Activated CD4-positive, alpha-beta memory T cell treated with anti-CD3 and anti-CD28 coated beads, Interleukin-2, amount 10 ng/mL, durations not matched to agents 7 days and 5 days (primary cell): ENCODE measurements around the gene TFEC. TPM values are rescaled to one million over a fixed set of nuclear protein-coding genes. Genes with fewer than 3 reads are reported as not detected.
"Not testable (repeated sequence)": the region's sequence is repeated elsewhere in the genome, so short reads cannot be mapped to it uniquely, and the experiment has no call there.

Experiments
- CTCF ChIA-PET: fragments of 350-600 bp; sonication (Branson Sonifier 250); formaldehyde crosslinking; loops from one replicate; lab custom pipeline; 2021; ENCODE audit warnings: antibody characterized with exemption, inconsistent platforms; lab: Charles Lee
- POLR2A ChIA-PET: fragments of 350-600 bp; sonication (Branson Sonifier 250); formaldehyde crosslinking; loops from one replicate; lab custom pipeline; 2021; ENCODE audit warnings: antibody characterized with exemption; lab: Charles Lee
- DNase-seq: peaks from one replicate; pipeline ENCODE4 v3.0.0-alpha.2; 2020
- H3K27ac Mint-ChIP-seq: one replicate; pipeline ENCODE4 v1.8.0; 2021; ENCODE audit warnings: mild to moderate bottlenecking, mixed read lengths
- H3K27me3 Mint-ChIP-seq: one replicate; pipeline ENCODE4 v1.8.0; 2021; ENCODE audit warnings: mixed read lengths
- H3K36me3 Mint-ChIP-seq: one replicate; pipeline ENCODE4 v1.8.0; 2021; ENCODE audit warnings: low read depth, mixed read lengths
- H3K4me1 Mint-ChIP-seq: one replicate; pipeline ENCODE4 v1.8.0; 2021; ENCODE audit warnings: mixed read lengths
- H3K4me3 Mint-ChIP-seq: one replicate; pipeline ENCODE4 v1.8.0; 2021; ENCODE audit warnings: mild to moderate bottlenecking, mixed read lengths
- H3K9me3 Mint-ChIP-seq: one replicate; pipeline ENCODE4 v1.8.0; 2021; ENCODE audit warnings: mixed read lengths
- total RNA-seq, 2 experiments: library from RNA; stranded (reverse); gene quantifications; one replicate each; pipeline ENCODE4 v1.2.3, GENCODE V29; 2021

Gene TFEC, protein sequence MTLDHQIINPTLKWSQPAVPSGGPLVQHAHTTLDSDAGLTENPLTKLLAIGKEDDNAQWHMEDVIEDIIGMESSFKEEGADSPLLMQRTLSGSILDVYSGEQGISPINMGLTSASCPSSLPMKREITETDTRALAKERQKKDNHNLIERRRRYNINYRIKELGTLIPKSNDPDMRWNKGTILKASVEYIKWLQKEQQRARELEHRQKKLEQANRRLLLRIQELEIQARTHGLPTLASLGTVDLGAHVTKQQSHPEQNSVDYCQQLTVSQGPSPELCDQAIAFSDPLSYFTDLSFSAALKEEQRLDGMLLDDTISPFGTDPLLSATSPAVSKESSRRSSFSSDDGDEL
- total RNA-seq: under 1 TPM; 0.05 to 0.28 TPM

DNA sequence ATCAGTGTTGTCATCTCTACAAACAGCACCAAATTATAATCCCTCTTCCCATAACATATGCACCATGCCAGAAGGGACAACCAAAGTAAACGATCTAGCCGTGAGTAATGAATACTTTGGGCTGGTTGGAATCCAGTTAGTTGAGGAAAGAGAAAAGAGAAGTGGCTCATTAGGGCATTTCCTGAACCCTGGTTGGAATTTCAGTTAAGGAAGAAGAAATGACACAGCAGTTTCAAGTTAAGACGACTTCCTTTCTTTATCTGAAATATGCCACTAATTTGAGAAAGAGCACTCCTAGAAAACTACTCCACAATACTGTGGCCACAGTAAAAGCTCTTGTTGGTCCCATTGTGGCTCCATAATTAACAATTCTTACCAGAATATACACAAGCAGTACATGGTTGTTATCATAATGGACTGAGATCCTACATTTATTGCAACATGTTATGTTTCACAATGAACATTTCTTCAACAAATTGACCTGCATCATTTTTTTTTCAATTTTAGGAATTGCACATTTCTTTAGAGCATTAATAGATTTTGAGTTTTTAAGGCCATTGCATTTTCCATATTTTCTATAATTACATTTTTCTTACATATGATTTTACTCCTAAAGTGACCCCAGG is at the start of gene TFEC:
Gene TFEC, minus strand, starts transcription at position 113 of the 626 bp plus-strand sequence. CDS start 46,322 bp downstream, outside the sequence.
- CTCF ChIA-PET: no interaction called here
- POLR2A ChIA-PET: no interaction called here
- Mint-ChIP-seq H3K27ac (no peak within 1 kb of the TSS), H3K36me3 (no peaks in the 10 kb centered on the region), H3K9me3 (no peaks in the 10 kb centered on the region), H3K4me1 (no peaks in the 10 kb centered on the region), H3K4me3 (no peak within 1 kb of the TSS), H3K27me3 (peaks cover 13% of the 10 kb centered on the region)
- DNase-seq: no peak

DNA sequence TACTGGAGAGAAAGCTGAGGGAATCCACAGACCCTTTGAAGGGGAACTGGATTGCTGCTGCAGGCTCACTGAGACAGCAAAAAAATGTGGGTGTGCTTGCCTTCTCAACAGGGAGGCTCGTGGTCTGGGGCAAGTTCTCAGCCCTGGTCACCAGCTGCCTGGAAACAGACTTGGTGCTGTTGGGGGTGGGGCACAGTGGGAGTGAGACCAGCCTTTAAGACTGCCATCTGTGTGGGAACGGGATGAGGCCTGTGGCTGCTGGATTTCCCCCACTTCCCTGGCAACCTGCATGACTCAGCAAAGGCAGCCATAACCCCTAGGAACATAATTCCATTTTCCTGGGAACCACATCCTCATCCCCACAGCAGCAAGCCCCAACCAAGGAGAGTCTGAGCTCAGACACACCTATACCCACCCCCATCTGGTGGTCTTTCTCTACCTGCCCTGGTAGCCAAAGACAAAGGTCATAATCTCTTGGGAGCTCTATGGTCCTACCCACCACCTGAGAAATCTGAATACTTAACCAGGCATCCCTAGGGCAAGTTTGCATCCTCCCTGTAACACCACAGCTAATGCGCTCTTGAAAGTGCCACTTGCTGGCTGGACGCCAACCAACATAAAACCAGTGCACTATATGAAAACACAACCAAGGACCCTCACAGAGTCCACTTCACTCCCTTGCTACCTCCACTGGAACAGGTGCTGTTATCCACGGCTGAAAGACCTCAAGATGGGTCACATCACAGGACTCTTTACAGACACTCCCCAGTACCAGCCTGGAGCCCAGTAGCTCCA is 45.0 kb upstream of the TFEC start:
- H3K27ac Mint-ChIP-seq: no peak overlapping the region
- no peak for DNase-seq
- ChIA-PET CTCF (no interaction called here), POLR2A (no interaction called here)
- H3K4me3 Mint-ChIP-seq: no peak overlapping the region
- no peaks in the 10 kb centered on the region for H3K27me3 Mint-ChIP-seq
- no peaks in the 10 kb centered on the region for H3K4me1 Mint-ChIP-seq
- no peaks in the 10 kb centered on the region for H3K36me3 Mint-ChIP-seq
- no peaks in the 10 kb centered on the region for H3K9me3 Mint-ChIP-seq

DNA sequence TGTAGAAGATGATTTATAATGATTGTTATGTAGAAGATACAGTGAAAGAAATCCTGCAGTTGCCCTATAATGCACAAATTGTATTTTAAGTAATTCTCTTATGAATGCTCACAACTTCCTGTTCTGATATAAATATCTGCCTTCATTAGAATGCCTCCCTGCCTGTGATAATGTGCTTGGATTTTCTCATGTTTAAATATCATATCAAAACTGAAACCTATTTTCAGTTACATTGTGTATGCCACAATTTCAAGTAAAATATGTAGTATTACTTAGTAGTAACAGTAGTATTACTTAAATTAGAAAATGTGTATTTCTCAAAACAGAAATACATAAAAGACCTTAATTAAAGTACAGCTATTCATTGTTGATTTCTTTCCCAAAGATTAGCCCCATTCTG is 41.1 kb upstream of the TFEC start:
- Mint-ChIP-seq H3K27ac (no peak overlapping the region), H3K36me3 (no peaks in the 10 kb centered on the region), H3K4me1 (no peaks in the 10 kb centered on the region), H3K4me3 (no peak overlapping the region), H3K9me3 (no peaks in the 10 kb centered on the region), H3K27me3 (no peaks in the 10 kb centered on the region)
- CTCF ChIA-PET: no interaction called here
- POLR2A ChIA-PET: no interaction called here
- DNase-seq: no peak

DNA sequence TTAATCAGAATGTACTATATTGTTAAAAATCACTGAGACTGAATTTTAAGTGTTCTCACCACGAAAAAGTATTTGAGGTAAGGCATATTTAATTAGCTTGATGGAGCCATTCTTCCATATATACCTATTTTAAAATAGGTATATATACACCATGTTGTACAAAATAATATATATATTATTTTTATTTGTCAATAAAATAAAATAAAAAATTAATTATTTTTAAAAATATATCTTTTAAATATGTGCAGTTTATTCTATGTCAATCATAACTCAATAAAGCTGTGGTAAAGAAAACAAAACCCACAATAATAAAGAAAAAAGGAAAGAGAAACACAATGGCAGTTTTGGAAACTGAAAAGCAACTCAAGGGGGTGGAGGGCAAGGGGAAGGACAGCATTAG is 33.6 kb upstream of the TFEC start:
- CTCF ChIA-PET: no interaction called here
- no peaks in the 10 kb centered on the region for H3K36me3 Mint-ChIP-seq
- no peak overlapping the region for H3K4me3 Mint-ChIP-seq
- H3K4me1 Mint-ChIP-seq: no peaks in the 10 kb centered on the region
- DNase-seq: no peak
- POLR2A ChIA-PET: no interaction called here
- H3K27ac Mint-ChIP-seq: no peak overlapping the region
- no peaks in the 10 kb centered on the region for H3K9me3 Mint-ChIP-seq
- H3K27me3 Mint-ChIP-seq: peaks cover 3% of the 10 kb centered on the region

DNA sequence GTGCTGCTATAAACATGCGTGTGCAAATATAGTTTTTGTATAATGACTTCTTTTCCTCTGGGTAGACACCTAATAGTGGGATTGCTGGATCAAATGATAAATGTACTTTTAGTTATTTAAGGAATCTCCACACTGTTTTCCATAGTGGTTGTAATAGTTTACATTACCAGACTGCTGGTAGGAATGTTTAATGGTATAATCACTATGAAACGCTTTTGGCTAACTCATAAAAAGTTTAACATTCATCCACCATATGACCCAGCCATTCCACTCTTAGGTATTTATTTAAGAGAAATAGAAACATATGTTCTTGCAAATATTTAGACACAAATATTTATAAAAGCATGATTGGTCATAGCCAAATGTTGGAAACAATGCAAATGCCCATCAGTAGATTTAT is 32.1 kb upstream of the TFEC start:
- no peaks in the 10 kb centered on the region for H3K4me1 Mint-ChIP-seq
- POLR2A ChIA-PET: no interaction called here
- no peaks in the 10 kb centered on the region for H3K36me3 Mint-ChIP-seq
- H3K4me3 Mint-ChIP-seq: no peak overlapping the region
- H3K27me3 Mint-ChIP-seq: peaks cover 3% of the 10 kb centered on the region
- CTCF ChIA-PET: interaction anchor here (1.3 kb wide), 1 partner anchor 35 kb away, joined by 3 read pairs; no protein-coding TSS in a partner anchor
- no peak overlapping the region for H3K27ac Mint-ChIP-seq
- no peaks in the 10 kb centered on the region for H3K9me3 Mint-ChIP-seq
- no peak for DNase-seq

DNA sequence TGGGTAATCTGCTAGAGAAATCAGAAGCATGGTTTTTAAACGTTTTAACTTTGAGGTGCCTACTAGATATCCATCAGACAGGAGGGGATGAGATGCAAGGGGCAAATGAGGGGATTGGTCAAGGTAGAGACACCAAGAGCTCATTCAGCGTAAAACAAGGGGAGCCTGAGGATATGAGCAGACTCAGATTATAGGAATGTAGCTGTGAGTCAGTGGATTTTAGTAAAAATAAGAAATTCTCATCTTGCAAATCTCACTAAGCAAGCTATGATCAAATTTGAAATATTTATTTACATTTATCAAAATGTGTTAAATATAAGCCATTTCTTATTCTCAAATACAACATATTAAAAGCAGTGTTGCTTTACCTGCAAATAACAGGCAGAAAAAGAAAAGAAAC is 21.4 kb upstream of the TFEC start:
- H3K36me3 Mint-ChIP-seq: no peaks in the 10 kb centered on the region
- DNase-seq: no peak

DNA sequence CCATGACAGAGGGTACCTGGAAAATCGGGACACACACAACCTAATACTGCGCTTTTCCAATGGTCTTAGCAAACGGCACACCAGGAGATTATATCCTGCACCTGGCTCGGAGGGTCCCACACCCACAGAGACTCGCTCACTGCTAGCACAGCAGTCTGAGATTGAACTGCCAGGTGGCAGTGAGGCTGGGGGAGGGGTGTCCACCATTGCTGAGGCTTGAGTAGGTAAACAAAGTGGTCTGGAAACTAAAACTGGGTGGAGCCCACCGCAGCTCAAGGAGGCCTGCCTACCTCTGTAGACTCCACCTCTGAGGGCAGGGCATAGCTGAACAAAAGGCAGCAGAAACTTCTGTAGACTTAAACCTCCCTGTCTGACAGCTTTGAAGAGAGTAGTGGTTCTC is 16.7 kb upstream of the TFEC start:
- H3K27ac Mint-ChIP-seq, H3K27me3 Mint-ChIP-seq, H3K36me3 Mint-ChIP-seq, H3K4me1 Mint-ChIP-seq, POLR2A ChIA-PET, CTCF ChIA-PET, DNase-seq, H3K9me3 Mint-ChIP-seq, H3K4me3 Mint-ChIP-seq: not testable (repeated sequence)

More for the DNA sequence above, 21.4 kb upstream of the TFEC start:
- H3K27me3 Mint-ChIP-seq: no peaks in the 10 kb centered on the region
- H3K4me1 Mint-ChIP-seq: no peaks in the 10 kb centered on the region
- CTCF ChIA-PET: no interaction called here
- no peak overlapping the region for H3K27ac Mint-ChIP-seq
- POLR2A ChIA-PET: no interaction called here
- no peaks in the 10 kb centered on the region for H3K9me3 Mint-ChIP-seq
- H3K4me3 Mint-ChIP-seq: no peak overlapping the region

DNA sequence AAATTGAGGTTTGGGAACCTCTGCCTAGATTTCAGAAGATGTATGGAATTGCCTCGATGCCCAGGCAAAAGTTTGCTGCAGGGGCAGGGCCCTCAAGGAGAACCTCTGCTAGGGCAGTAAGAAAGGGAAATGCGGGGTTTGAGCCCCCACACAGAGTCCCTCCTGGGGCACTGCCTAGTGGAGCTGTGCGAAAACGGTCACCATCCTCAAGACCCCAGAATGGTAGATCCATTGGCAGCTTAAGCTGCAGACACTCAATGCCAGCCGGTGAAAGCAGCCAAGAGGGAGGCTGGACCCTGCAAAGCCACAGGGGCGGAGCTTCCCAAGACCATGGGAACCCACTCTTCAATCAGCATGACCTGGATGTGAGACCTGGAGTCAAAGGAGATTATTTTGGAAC is 15.0 kb upstream of the TFEC start:
- Mint-ChIP-seq H3K36me3 (no peaks in the 10 kb centered on the region), H3K9me3 (no peaks in the 10 kb centered on the region), H3K27me3 (no peaks in the 10 kb centered on the region), H3K27ac (no peak overlapping the region), H3K4me1 (no peaks in the 10 kb centered on the region), H3K4me3 (no peak overlapping the region)
- ChIA-PET CTCF (no interaction called here), POLR2A (no interaction called here)
- DNase-seq: no peak

DNA sequence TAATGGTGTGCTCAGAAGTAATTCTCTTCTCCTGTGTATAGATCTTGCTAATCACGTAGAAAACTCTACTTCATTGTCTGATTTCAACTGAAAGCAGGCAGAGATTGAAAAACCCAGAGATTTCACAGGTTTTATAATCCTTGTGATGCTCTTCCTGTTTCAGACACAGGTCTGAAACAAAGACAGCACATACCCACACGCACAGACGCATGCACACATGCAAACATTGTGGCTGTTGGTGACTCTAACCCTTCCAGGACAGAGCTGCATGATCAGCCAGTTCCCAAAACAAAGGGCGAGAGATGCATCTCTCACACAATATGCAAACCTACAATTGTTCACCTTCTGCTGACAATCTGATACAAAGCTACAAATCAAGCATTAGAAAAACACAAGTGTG is 11.1 kb upstream of the TFEC start:
- Mint-ChIP-seq H3K9me3 (no peaks in the 10 kb centered on the region), H3K27ac (no peak overlapping the region), H3K4me1 (no peaks in the 10 kb centered on the region), H3K36me3 (no peaks in the 10 kb centered on the region), H3K4me3 (no peak overlapping the region), H3K27me3 (no peaks in the 10 kb centered on the region)
- DNase-seq: no peak
- ChIA-PET CTCF (no interaction called here), POLR2A (no interaction called here)

DNA sequence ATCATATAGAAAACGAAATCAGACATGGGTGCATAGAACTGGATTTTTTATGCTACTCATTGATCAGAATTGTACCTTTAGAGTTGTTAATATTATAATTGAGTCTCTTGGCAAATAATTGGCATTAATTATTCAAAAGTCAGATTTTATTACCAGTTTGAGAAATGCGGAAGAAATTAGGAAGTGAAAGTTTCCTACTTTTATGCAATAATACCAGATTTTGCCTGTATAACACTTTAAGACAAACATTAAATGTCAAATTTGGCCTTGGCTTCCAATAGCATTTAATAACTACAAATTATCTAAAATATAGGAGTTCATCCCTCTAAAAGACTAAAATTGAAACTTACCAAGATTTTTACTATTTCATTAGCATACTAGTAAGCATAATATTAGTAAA is 6.8 kb upstream of the TFEC start:
- ChIA-PET CTCF (no interaction called here), POLR2A (no interaction called here)
- H3K27ac Mint-ChIP-seq: no peak overlapping the region
- no peaks in the 10 kb centered on the region for H3K9me3 Mint-ChIP-seq
- no peak for DNase-seq
- no peaks in the 10 kb centered on the region for H3K4me1 Mint-ChIP-seq
- H3K36me3 Mint-ChIP-seq: no peaks in the 10 kb centered on the region
- no peak overlapping the region for H3K4me3 Mint-ChIP-seq
- H3K27me3 Mint-ChIP-seq: no peaks in the 10 kb centered on the region

DNA sequence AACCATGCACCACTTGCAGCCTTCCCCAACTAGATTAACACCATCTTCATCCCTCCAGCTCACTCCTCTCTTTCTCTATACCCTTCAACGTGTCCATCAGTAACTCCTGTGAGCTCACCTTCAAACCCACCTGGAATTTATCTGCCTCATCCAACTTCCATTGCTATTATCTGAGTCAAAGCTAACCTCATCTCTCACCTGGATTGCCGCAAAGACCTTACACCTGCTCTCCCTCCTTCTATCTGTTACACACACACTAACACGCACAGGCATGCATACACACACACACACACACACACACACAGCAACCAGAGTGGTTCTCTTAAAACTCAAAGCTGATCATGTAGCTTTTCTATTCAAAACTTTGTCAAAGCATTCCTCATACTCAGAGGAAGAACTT is 3.8 kb upstream of the TFEC start:
- no peak overlapping the region for H3K27ac Mint-ChIP-seq
- no peak overlapping the region for H3K4me3 Mint-ChIP-seq
- H3K27me3 Mint-ChIP-seq: no peaks in the 10 kb centered on the region
- H3K9me3 Mint-ChIP-seq: no peaks in the 10 kb centered on the region
- H3K4me1 Mint-ChIP-seq: no peaks in the 10 kb centered on the region
- DNase-seq: no peak
- CTCF ChIA-PET: no interaction called here
- no peaks in the 10 kb centered on the region for H3K36me3 Mint-ChIP-seq
- POLR2A ChIA-PET: no interaction called here

DNA sequence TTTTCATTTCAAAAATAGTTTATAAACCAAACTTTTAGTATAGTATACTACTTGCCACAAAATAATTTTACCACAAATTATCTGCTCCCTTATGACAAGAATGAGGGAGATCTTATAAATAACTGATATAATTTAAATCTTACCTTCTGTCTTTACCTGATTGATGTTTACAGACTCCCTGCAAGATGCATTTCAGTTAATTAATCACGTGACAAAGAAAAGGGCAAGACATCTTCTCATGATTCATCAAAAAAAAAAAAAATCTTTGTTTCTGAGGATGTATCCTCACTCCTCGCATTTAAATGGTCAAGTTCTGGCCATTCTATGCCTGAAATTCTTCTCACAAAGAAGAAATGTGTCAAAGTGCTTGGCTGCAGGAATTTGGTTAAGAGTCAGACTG is 2.3 kb upstream of the TFEC start:
- DNase-seq: no peak
- no peaks in the 10 kb centered on the region for H3K36me3 Mint-ChIP-seq
- H3K27ac Mint-ChIP-seq: no peak overlapping the region
- H3K4me1 Mint-ChIP-seq: no peaks in the 10 kb centered on the region
- ChIA-PET CTCF (no interaction called here), POLR2A (no interaction called here)
- peaks cover 9% of the 10 kb centered on the region for H3K27me3 Mint-ChIP-seq
- no peaks in the 10 kb centered on the region for H3K9me3 Mint-ChIP-seq
- no peak overlapping the region for H3K4me3 Mint-ChIP-seq

DNA sequence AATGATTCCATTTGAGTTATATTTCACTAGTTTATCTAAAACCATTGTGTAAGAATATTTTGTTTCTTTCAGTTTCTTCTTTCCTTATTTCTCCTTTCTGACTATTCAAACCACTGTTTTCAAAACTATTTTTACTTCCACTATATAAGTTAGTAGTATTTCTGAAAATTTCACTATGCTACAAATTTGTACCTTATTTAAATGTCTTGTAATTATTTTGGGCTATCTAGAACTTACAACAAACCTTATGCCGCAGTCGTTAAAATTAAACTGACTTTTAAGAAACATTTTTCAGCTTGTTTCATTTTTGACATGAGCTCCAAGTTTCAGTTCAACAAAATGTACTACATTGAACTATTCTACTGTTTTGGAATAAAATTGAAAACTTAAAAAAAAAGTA is 1.8 kb downstream of the TFEC start:
- ChIA-PET POLR2A (no interaction called here), CTCF (no interaction called here)

More for the DNA sequence above, 1.8 kb downstream of the TFEC start:
- no peak for DNase-seq
- no peak overlapping the region for H3K4me3 Mint-ChIP-seq
- no peak overlapping the region for H3K27ac Mint-ChIP-seq
- no peaks in the 10 kb centered on the region for H3K36me3 Mint-ChIP-seq
- peaks cover 13% of the 10 kb centered on the region for H3K27me3 Mint-ChIP-seq
- H3K4me1 Mint-ChIP-seq: no peaks in the 10 kb centered on the region
- no peaks in the 10 kb centered on the region for H3K9me3 Mint-ChIP-seq
